Measurements from ENCODE around the gene DCTN4. TPM values are rescaled to one million over a fixed set of nuclear protein-coding genes. Genes with fewer than 3 reads are reported as not detected.

DCTN4 gene
- total and polyA plus RNA-seq, 9 of the 15 experiments (the other 6 are each of a cell fraction or from before 2014, with no cell fraction given) = 20.4 to 64.9 (median 49.9) TPM

GRCh38 chr5:150759334-150759583, 442 bp upstream of the DCTN4 start (continued):
- no peak for TF ChIP-seq ZBTB40 (IDR thresholded peaks at IDR 0.05)
- TF ChIP-seq ZBTB40 (CRISPR knock-in tag; IDR thresholded peaks at IDR 0.05) = no peak
- no peak for TF ChIP-seq ESRRB (CRISPR knock-in tag; IDR thresholded peaks at IDR 0.05; ENCODE audit: borderline replicate concordance)
- no peak for TF ChIP-seq CEBPG (CRISPR knock-in tag; IDR thresholded peaks at IDR 0.05)
- no peak for TF ChIP-seq CEBPG (tag; conservative IDR thresholded peaks at IDR 0.05 in 1 of 2, IDR thresholded peaks at IDR 0.05 in 1 of 2)
- TF ChIP-seq NCOA6 (IDR thresholded peaks at IDR 0.05) = 0 out of 2 replicates have a peak, but pooled peaks have one; percentile 4
- TF ChIP-seq ZNF395 (CRISPR knock-in tag; IDR thresholded peaks at IDR 0.05) = peak; percentile 70
- no peak for TF ChIP-seq DPF2 (IDR thresholded peaks at IDR 0.05)
